Subcutaneous adipose tissue (tissue), 4 donors: Measurements from ENCODE around the gene F2RL2. TPM values are rescaled to one million over a fixed set of nuclear protein-coding genes. Genes with fewer than 3 reads are reported as not detected.

Experiments
- total RNA-seq, 4 donors: library from RNA; depleted of rRNA; stranded (reverse); fragments of >200 nt; gene quantifications; one replicate each; pipeline ENCODE4 v1.1.0, GENCODE V29; 2016
- TF ChIP-seq, protein P1 (sequence below): fragments of 450-650 bp; IDR thresholded peaks from one replicate; pipeline ENCODE4 v1.5.1; 2016; ENCODE audit warnings: low read depth, mild to moderate bottlenecking, control low read depth, antibody characterized with exemption, moderate library complexity

The F2RL2 gene
- total RNA-seq, 4 donors from 2014 or later = 0.34 TPM; not detected in 3

DNA sequence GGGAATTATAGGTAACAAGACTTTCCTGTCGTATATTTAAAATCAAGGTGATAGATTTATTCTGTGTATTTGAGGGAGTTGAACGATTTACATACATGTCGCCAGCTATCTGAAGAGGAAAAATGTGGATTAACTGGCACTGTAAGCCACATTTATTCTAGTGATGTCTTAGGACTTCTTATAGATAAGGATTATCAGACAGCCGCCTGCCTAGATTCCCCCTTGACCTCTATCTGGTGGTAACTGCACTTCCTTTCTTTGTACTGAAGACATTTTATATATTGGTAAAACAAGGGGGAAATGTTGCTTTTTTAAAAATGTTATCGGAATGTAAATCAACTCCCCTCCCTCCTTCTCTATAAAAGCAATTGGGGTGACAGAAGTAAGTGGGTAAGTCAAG is 39.3 kb upstream of the F2RL2 start:
- TF ChIP-seq, protein P1, sequence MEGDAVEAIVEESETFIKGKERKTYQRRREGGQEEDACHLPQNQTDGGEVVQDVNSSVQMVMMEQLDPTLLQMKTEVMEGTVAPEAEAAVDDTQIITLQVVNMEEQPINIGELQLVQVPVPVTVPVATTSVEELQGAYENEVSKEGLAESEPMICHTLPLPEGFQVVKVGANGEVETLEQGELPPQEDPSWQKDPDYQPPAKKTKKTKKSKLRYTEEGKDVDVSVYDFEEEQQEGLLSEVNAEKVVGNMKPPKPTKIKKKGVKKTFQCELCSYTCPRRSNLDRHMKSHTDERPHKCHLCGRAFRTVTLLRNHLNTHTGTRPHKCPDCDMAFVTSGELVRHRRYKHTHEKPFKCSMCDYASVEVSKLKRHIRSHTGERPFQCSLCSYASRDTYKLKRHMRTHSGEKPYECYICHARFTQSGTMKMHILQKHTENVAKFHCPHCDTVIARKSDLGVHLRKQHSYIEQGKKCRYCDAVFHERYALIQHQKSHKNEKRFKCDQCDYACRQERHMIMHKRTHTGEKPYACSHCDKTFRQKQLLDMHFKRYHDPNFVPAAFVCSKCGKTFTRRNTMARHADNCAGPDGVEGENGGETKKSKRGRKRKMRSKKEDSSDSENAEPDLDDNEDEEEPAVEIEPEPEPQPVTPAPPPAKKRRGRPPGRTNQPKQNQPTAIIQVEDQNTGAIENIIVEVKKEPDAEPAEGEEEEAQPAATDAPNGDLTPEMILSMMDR = no peak

DNA sequence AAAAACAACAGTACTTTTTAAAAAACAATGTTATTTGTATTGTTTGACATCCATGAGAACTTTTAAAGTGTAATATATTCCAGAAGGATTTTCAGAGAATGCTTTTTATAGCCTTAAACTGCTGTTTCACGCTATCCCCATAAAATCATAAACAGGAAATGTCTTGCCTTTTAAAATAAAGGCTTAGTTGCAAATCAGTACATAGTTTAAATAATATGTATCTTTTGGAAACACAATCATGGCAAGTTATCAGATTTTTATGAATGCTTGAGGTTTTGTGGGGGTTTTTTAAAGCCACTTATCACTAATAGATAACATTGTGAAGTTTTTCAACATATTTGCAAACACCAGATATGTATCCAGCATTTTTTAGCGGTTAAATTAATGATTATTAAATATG is 37.2 kb upstream of the F2RL2 start:
- TF ChIP-seq, protein P1 = no peak

DNA sequence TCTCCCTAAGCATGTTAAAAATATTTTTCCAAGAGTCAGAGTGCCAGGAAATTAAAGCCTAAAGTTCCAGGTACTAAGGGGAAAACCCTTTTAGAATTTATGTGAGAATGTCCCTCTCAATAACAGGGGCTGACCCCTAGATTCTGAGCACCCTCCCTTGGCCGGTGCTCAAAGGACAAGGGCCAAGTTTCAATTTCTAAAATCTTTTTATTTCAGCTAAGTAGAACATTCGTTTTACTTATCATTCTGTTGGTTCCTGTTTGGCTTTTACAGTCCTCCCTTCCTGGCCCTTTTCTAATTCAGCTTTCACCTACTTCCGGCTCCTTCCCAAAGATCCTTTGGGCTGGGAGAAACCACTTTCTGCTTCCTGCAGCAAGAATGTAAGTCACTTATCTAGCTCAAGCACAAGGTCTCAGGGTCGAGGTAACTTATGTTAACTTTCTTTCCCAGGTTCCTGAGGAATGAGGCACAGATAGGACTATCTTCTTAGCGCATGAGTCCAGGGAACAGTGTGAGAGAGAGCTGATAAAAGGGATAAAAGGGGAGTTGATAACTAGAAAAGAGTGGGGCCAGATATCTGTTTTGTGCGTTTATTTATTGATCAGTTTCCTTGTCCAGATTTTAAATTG is 34.6 kb upstream of the F2RL2 start:
- TF ChIP-seq, protein P1 = no peak

DNA sequence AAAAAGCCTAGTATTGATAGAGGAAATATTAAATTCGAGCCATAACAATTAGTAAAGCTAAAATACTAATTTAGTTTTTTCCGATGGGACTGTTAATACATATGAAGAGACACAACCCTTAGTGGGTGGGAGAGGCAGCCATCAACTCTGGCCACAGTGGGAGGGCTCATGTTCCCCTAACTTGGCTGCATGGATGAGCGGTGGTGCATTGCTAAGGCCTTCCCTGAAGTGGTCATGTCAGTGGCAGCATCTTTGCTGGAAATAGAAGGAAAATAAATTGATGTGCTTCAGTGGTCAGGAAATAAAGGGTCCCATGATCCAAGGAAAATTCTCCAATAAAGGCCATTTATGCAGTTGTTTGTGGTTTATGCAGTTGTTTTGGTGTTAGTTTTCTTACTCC is 33.9 kb upstream of the F2RL2 start:
- TF ChIP-seq, protein P1 = no peak

DNA sequence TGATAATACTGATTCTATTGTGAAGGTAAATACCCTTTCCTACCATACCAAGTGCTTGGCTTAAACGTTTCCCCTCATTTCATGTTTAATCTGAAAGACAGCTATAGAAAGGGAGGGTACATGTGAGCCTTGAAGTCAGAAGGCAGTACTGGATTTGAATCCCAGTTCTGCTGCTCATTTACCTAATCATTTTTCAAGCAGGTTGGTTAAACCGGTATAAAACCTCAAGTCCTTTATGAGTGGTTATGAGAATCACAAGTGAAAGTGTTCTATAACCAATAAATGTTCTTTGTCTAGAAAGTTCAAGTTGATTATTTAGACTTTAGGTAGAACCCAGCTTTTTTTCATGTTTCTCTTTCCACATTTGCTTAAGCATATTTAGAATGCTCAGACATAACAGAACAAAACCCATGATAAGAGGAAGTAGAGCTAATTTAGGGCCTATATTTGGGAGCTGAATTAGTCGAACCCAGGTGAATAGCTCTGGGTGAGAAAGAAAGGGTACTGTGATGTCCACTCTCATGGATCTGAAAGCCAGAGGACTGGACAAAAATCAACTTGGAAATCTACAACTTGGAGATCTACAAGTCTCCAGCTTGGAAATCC is 29.7 kb upstream of the F2RL2 start:
- TF ChIP-seq, protein P1 = no peak

DNA sequence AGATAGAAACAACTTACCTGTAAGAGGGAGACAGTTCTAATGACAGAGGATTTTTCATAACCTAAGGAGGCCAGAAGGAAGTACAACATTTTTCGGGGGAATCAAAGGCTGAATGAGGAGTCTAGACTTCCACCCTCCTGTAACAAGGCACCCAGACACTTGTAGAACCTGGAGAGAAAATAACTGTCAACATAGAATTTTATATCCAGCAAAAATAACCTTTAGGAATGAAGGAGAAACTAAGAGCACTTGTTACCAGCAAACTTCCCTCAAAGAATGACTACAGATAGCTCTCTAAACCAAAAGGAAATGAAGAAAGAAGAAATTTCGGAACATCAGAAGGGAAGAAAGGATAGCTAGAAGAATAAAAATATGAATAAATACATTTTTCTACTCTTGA is 25.9 kb upstream of the F2RL2 start:
- TF ChIP-seq, protein P1 = no peak

DNA sequence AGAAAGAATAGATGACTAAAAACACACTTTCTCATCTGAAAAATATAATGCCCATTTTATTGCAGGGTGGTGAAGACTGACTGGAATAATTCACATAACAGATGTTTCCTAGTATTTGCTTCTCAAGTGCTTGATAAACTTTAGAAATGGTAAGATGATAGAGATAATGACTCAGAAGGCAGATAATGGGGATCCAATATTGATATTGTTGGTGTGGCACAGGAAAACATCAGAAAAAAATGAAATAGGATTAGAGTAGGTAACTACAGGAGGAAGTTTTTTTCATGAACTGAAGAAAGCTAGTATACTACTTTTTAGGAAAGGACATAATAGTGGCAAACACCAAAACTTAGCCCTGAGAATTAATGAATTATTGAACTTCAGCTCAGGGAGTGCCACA is 20.2 kb upstream of the F2RL2 start:
- TF ChIP-seq, protein P1 = no peak
